ENCODE data around the gene RBFA.

Gene RBFA

GRCh38 chr18:80070825-80071224 is 36.6 kb downstream of the RBFA start:
- TF ChIP-seq CTCF (IDR thresholded peaks at IDR 0.05; ENCODE audit: low read depth, low read length, missing control alignments): no peak
- DNase-seq (ENCODE audit: low read depth): no peak
- H3K4me3 ChIP-seq (ENCODE audit: low read depth, low read length): no peak overlapping the region

- no peak overlapping the region for H3K4me3 ChIP-seq (ENCODE audit: low read depth, low read length)
- DNase-seq (ENCODE audit: low read depth): no peak
- TF ChIP-seq CTCF (IDR thresholded peaks at IDR 0.05; ENCODE audit: low read depth, low read length, missing control alignments): no peak
These were observed 39.9 kb downstream of the RBFA start for GRCh38 chr18:80074183-80074582.

- no peak for TF ChIP-seq CTCF (IDR thresholded peaks at IDR 0.05; ENCODE audit: low read depth, low read length, missing control alignments)
- H3K4me3 ChIP-seq (ENCODE audit: low read depth, low read length): no peak overlapping the region
- DNase-seq (ENCODE audit: low read depth): no peak
These were observed 40.5 kb downstream of the RBFA start for GRCh38 chr18:80074697-80075096.

- no peak overlapping the region for H3K4me3 ChIP-seq (ENCODE audit: low read depth, low read length)
- TF ChIP-seq CTCF (IDR thresholded peaks at IDR 0.05; ENCODE audit: low read depth, low read length, missing control alignments): no peak
- DNase-seq (ENCODE audit: low read depth): no peak
These were observed 41.7 kb downstream of the RBFA start for GRCh38 chr18:80075940-80076339.

- TF ChIP-seq CTCF (IDR thresholded peaks at IDR 0.05; ENCODE audit: low read depth, low read length, missing control alignments): no peak
- DNase-seq (ENCODE audit: low read depth): no peak
- no peak overlapping the region for H3K4me3 ChIP-seq (ENCODE audit: low read depth, low read length)
These were observed 42.1 kb downstream of the RBFA start for GRCh38 chr18:80076379-80076778.

- no peak for TF ChIP-seq CTCF (IDR thresholded peaks at IDR 0.05; ENCODE audit: low read depth, low read length, missing control alignments)
- no peak overlapping the region for H3K4me3 ChIP-seq (ENCODE audit: low read depth, low read length)
- DNase-seq (ENCODE audit: low read depth): no peak
These were observed 43.6 kb downstream of the RBFA start for GRCh38 chr18:80077873-80078272.

All from GM12864 (cell line).